Measurements from ENCODE around the gene DNAJC17.

DNA sequence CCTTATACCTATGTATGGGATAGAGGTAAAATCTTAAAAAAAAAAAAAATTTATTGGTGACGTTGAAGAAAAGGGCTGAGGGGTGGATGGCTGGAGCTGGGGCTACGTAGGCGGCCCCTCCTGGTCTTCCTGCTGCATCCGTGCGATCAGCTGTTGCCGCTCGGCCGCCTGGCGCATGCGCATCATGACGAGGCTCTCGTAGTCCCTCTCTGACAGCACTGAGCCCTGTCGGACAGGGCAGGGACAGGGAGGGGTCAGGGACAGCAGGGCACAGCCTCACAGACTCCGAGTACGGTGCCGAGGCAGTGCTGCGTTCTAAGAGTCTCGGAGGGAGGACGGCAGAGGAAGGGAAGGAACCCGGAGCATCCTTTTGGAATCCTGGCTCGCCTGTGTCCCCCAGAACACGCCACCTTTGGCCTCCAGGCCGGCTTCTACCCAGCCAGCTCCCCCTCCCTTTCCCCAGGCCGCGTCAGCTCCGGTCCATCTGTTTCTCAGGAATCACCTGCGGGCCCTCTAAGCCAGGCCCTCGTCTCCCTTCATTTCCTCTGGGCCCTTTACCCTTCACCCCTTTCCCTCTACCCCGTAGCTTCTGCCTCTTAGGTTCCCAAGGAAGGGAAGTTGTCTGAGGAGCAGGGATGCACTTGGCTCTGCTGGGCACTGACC is 39.3 kb downstream of the DNAJC17 start:
- no peak for TF ChIP-seq POLR2AphosphoS5 (IDR thresholded peaks at IDR 0.05)
- TF ChIP-seq CTCF (IDR thresholded peaks at IDR 0.05) = no peak
- no peak for TF ChIP-seq POLR2A (IDR thresholded peaks at IDR 0.05)
- no peak for TF ChIP-seq EP300 (IDR thresholded peaks at IDR 0.05)
